DMS153 (cell line): Measurements from ENCODE around the gene DENND2A.

Experiments
- DNase-seq: peaks from one replicate; lab custom pipeline; 2025; lab: John Stamatoyannopoulos, UW

DENND2A gene

GRCh38 chr7:140619176-140619575 lies 21.4 kb downstream of the DENND2A start:
- DNase-seq = no peak

DNA sequence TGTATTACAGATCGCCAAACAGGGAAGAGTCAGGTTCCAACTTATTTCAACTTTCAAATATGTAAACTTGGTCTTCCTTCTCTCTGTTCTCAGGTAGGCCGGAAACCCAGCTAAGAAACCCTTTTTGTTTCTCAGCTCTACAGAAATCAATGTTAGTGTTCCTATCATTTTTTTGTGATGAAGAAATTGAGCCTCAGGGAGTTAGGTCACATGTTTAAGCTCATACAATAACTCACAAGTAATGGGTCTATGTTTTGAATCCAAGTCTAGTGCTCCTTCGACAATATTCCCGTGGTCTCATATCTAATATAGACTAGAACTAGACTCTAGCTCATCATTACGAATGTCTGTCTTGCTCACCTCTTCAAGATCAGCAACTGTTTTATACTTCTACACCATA lies 22.3 kb downstream of the DENND2A start:
- no peak for DNase-seq

- DNase-seq = no peak
Measured at GRCh38 chr7:140617081-140617480, 23.5 kb downstream of the DENND2A start.

GRCh38 chr7:140616328-140616727 lies 24.3 kb downstream of the DENND2A start:
- DNase-seq = no peak

DNA sequence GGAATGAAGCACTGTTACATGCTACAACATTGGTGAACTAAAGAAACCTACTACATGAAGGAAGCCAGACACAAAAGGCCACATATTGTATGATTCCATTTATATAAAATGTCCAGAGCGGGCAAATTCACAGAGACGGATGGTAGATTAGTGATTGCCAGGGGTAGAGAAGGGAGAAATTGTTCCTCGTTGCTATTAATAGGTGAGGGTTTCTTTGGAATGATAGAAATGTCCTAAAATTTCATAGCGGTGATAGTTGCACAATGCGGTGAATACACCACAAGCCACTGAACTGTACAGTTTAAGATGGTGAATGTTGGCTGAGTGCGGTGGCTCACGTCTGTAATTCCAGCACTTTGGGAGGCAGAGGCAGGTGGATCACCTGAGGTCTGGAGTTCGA lies 29.0 kb downstream of the DENND2A start:
- no peak for DNase-seq

- DNase-seq = no peak
Measured at GRCh38 chr7:140610204-140611165, 30.1 kb downstream of the DENND2A start.

- no peak for DNase-seq
Measured at GRCh38 chr7:140609646-140610045, 31.0 kb downstream of the DENND2A start.

DNA sequence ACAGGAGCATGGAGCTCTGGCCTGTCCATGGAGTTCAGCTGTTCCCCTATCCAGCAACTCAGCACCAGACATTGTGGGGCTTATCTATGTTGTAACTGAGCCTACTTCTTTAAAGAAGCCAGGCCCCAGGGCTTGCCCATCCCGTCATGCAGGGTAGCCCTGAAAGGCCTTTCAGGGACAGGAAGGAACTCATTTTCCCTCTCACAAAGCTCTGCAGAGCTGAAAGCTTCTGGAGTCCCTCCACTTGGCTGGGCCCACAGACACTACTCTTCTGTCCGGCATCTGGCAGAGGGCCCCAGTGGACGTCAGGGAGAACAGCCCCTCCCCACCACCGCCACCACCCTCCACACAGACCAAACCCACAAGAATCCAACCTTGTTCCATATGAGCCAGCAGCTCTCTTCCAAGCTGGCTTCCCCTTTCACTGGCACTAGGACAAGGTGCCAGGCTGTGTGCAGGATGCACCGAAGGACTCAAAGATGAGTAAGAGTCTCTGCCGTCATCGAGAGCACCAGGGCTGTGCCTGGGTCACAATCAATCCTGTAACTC lies 33.1 kb downstream of the DENND2A start:
- DNase-seq = no peak

DNA sequence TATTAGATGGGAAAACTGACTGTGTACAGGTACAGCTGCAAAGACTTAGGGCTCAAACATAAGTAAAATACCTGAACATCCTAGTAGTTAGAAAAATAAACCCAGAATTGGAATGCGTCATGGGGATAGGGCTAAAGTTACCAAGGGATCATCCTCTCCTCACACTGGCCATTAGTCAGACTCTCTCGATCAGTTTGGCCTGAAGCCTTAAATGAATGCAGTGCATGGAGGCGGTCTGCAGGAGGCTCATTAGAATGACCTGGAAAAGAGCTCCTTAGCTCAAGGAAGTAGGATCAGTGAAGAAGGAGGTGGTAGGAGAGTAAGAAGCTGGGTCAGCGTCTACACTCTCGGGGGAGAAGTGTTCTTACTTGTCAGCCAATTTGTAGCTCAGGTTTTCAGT lies 35.3 kb downstream of the DENND2A start:
- DNase-seq = no peak

DNA sequence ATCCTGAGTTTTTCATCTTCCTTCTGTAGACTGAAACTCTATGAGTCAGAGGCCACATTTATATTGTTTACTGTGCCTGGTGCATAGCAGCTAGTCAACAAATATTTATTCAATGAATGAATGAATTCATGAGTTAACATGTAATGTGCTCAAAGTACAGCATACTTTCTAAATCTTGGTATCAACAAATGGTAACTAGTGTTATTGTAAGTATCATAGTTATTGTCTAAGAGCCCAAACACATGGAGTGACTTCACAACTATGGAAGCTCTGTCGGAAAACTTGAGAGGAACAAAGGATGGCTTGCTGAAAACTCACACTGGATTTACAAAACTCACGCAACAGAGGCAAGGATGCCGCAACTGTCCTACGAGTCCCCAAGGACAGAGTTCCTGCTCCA lies 35.9 kb downstream of the DENND2A start:
- DNase-seq = no peak

GRCh38 chr7:140604076-140604475 lies 36.5 kb downstream of the DENND2A start:
- DNase-seq = no peak

GRCh38 chr7:140601566-140602174 lies 38.9 kb downstream of the DENND2A start:
- no peak for DNase-seq

DNA sequence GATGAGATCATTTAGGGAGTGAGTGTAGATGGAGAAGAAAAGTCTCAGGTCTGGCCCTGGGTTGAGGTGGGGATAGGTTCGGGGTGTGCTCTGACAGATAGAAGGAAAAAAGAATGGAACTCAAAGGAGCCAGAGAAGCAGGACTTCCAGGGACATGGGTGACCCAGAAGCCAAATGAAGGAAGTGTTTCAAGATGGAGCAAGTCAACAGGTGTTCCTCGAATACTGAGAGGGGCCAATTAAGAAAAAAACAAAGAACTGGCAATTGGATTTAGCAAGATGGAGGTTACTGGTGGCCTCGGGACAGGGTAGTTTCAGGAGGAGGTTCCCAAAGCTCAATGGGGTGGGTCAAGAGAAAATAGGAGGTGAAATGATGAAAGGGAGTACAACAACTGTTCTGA lies 40.3 kb downstream of the DENND2A start:
- DNase-seq = no peak

DNA sequence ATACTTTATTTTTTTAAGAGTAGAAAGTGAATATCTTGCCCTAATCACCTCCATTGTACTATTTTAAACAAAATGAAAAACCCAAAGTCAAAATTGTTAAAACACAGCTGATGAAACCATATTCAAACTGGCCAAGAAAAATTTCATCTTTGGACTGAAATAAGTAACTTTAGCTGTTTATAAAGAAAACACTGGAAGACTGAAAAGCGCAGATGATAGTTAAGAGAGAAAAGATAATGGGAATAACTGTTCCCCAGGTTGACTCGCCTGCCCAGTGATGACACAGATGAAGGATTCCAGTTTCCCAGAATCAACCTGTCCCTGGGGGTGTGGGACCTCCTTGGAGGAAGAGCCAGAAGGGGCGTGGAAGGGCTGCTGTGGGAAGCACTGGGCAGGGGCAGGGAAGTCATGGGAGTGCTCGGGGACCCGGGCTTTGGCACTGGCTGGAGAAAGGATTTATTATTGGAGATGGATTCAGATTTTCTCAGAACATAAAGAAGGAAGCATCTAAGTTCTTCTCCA lies 43.1 kb downstream of the DENND2A start:
- no peak for DNase-seq

DNA sequence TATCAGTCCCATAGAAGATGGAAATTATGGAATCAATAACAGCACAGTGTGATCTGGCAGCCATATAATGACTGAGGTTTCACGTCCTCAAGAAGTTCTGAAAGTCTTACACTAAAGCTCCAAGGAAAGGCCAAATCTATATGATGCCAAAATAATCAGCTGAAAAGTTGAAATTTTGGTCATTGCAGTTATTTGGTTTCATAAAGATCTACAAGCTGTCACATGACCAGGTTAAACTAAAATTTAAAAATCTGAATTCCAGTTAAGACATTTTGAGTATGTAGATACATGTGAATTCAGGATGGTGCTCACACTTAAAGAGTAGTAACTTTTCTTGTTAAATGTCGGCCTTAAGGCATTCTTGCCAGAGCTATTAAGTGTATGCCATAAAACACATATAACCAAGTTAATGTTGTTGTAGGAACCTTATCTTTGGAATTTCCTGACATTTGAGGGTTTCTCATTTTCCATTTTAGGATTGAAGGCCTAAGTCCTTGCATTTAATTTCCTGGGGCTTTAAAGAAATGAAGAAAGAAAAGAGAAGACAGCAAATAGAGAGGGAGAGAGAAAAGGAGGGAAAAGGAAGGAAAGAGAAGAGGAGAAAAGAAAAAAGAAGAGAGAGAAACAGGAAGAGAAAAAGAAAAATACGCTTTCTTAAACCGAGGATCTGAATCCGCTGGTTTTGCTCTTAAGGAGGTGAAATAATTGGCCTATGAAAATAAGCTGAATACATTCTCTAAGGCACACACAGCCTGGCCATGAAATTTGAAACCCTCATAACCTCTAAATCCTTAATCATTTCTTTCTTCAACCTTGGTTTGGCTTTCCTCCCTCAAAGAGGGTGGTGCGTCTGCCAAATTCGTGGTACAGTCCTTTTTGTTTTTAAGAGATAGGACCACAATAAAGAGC lies 43.8 kb downstream of the DENND2A start:
- no peak for DNase-seq

DNA sequence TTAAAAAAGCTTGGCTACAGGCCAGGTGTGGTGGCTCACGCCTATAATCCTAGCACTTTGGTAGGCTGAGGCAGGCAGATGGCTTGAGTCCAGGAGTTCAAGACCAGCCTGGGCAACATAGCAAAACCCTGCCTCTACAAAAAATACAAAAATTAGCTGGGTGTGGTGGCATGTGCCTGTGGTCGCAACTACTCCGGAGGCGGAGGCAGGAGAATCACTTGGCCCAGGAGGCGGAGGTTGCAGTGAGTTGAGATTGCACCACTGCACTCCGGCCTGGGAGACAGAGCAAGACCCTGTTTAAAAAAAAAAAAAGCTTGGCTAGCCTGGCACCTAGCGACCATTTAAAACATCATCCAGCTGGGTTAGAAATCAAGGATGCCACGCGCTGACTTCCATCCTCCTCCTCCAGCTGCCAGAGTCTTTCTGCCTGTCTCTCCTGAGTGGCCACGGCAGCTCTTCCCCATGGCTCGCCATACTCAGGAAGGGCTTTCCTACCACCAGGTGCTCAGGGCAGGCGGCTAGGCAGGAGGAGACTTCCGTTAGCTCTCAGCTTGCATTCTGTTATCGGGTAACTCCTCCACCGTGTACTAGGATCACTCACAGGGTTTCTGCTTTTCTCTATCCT lies 45.0 kb downstream of the DENND2A start:
- no peak for DNase-seq

- DNase-seq = no peak
Measured at GRCh38 chr7:140594131-140594691, 46.4 kb downstream of the DENND2A start.

DNA sequence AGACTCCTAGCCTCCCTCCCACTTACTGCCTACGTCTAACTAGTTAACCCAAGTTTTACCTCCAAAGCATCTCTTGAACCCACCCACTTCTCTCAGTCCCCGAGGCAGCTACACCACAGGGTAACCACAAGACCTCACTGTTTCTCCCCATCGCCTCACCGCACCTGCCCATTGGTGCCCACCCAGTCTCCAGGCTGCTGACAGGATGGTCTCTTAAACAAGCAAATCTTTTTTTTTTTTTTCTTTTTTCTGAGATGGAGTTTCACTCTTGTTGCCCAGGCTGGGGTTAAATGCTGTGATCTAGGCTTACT lies 47.0 kb downstream of the DENND2A start:
- no peak for DNase-seq

DNA sequence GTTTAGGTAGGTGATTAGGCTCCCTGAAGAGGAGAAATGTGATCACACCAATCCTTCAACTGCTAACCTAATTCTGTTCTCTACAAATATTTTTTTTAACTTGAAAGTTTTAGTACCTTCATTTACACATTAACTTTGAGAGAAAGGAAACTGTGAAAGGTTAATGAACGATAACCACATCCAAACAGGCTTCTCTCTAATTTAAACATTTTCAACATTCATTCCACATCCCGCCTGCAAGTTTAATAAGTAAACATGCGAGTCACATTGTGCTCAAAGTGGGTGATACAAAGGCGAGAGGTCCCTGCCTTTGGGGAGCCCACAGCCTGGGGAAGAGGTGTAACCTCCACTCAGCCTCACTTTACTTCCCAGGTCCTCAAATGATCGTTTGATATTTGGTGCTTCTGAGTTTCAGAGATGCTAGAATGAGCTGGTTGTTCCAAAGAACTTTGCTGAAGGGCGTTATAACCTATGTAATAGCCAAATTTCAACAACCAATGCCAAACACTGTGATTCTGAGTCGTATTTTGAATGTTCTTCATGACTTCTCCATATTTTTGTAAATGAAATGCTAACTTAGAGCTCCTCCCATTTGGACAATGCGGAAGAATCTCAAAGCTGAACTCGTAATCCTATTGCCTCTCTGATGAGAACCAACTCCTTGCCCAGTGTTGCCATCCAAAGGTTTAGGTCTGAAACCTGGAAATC lies 47.5 kb downstream of the DENND2A start:
- no peak for DNase-seq

DNA sequence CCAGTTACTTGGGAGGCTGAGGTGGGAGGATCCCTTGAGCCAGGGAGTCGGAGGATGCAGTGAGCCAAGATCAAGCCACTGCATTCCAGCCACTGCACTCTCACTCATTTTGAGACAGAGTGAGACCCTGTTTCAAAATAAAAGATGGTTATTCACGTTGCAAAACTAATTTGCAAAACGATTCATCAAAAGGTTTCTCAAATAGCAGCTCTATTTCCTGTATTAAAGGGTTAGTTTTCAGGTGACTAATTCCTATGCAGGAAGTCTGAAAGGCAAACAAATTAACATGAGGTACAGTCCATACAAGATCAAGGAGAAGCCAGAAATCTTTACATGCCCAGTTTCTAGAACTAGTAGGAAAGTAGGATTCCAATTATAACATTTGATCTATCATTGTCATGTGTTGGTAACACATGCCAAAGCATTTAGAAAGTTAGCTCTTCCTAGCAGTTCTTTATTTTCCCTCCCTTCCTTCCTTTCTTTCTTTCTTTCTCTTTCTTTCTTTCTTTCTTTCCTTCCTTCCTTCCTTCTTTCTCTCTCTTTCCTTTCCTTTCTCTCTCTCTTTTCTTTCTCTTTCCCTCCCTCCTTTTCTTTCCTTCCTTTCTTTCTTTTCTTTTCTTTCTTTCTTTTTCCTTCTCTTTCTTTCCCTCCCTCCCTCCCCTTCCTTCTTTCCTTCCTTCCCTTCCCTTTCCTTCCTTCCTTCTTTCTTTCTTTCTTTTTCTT lies 49.3 kb downstream of the DENND2A start:
- no peak for DNase-seq
